ENCODE results near the gene REPS1.
"Not testable (repeated sequence)": the region's sequence is repeated elsewhere in the genome, so short reads cannot be mapped to it uniquely, and the experiment has no call there.

REPS1 gene

DNA sequence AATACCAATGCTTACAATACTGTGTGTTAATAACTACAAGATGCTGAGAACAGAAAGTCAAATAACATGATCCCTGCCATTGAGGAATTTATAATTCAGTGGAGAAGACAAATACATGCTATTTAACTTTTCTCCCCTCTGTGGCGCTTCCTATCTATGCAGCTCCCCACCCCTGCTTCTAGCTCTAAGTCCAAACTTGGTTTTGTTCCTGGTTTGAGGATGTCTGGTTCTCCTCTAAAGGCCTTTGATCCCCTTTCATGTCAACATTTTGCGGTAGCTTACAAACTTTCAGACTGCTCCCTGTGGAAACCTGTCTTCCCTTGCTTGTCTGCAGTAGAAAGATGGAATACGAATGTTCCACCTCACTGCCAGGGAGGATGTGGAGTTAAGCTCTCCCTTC lies 18.4 kb upstream of the REPS1 start:
- DNase-seq (ENCODE audit: low spot score), result peak; percentile 23

DNA sequence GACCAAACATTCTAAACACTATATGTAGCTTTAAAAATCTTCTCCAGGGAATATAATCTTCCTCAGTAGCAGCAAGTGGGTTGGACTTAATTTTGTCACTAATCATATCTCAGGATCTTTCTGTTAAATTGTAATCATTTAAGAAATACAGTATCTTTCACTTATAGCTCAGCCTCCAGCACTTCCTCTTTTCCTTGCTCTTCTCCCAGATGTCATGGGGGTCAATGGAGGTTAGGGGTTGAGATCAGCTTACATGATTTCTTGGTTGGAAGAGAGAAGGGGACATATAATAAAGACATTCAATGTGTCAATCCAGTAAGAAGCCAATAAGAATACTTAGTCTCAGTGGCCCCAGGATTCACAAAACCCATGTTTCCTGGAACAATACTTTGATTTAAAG lies 15.7 kb upstream of the REPS1 start:
- DNase-seq (ENCODE audit: low spot score), result no peak

DNA sequence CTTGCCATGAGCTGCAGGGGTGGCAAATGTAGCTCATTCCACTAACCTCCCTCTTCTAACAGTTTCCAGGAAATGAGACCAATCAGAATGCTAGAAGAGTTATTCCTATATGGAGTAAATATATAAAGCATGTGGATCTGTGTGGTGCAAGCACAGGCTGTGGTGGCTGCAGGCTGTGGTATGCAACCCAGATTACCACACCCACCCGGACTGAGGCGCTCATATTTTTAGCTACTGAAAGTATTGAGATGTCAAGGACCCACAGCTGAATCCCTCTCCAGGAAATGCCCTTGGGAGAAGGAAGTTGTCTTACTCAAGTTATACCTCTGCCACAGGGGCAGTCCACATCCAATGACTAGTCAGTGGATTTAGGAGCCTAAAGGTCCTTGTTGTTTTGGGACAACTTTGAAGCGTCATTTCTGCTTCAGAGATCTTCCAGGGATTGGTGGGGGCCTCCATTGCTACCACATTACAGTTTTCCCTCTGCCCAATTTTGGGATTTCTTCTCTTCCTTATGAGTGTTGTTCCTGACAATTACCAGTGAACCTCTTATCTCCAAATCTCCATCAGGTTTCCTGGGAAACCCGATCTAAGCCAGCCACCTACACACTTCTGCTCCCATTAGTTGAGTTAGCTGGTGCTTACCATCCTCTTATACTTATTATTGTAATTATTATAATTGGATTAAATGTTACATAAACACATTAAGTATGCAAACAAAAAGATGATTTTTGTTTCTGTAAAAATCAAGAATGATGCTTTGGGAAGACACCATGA lies 12.1 kb upstream of the REPS1 start:
- no peak for DNase-seq (ENCODE audit: low spot score)

DNA sequence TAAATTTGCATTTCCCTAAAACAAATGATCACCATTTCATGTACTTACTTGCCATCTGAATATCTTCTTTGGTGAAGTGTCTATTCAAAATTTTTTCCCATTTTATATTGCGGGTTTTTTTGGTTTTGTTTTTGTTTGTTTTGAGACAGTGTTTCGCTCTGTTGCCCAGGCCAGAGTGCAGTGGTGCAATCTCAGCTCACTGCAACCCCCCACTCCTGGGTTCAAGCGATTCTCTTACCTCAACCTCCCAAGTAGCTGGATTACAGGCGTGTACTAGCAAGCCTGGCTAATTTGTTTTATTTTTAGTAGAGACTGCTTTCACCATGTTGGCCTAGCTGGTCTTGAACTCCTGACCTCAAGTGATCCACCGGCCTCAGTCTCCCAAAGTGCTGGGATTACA lies 9.1 kb upstream of the REPS1 start:
- no peak for DNase-seq (ENCODE audit: low spot score)

DNA sequence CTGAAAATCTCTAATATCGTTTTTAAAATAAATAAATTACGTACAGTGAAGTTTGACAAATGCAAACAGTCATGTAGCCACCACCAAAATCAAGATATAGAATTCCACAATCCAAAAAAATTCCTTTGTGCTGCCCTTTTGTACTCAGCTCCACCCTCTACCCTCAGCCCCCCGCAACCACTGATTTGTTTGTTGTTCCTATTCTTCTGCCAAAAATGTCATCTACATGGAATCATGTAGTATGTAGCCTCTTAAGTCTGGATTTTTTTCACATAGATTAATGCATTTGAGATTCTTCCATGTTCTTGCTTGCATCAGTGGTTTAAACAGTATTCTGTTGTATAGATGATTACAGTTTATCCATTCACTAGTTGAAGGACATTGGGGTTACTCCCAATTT lies 8.5 kb upstream of the REPS1 start:
- DNase-seq (ENCODE audit: low spot score), result no peak

DNA sequence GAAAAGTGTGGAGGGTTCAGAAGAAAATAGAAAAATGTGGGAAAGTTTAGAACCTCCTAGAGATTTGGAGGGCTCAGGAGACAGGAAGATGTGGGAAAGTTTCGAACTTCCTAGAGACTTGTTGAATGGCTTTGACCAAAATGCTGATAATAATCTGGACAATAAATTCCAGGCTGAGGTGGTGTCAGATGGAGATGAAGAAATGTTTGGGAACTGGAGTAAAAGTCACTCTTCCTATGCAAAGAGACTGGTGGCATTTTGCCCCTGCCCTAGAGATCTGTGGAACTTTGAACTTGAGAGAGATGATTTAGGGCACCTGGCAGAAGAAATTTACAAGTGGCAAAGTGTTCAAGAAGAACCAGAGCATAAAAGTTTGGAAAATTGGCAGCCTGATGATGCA lies 5.4 kb upstream of the REPS1 start:
- not testable (repeated sequence) for DNase-seq (ENCODE audit: low spot score)

DNA sequence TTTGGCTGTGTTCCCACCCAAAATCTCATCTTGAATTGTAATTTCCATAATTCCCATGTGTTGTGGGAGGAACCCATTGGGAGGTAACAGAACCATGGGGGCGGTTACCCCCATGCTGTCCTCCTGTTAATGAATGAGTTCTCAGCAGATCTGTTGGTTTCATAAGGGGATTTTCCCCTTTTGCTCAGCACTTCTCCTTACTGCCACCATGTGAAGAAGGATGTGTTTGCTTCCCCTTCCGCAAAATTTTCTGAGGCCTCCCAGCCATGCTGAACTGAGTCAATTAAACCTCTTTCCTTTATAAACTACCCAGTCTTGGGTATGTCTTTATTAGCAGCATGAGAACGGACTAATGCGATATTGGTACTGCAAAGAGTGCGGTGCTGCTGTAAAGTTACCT lies 4.9 kb upstream of the REPS1 start:
- DNase-seq (ENCODE audit: low spot score), result not testable (repeated sequence)

DNA sequence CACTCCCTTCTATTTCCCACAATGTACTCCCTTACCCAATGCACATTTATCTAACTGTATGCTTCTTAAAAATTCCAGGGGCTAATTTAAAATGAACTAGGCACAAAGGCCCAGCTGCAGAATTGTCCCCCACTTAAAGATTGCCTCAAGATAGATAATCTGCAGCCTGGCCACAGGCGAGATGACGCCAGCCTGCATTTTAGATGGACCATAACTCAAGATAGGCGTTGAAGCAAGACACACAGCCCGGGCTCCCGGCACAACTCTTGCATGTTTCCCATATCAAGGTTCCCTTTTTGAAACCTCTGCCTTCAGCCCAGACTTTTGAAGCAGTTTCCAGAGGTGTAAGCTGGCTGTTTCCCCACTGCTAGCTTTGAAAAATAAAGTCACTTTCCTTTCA lies 3.2 kb upstream of the REPS1 start:
- DNase-seq (ENCODE audit: low spot score), result no peak

DNA sequence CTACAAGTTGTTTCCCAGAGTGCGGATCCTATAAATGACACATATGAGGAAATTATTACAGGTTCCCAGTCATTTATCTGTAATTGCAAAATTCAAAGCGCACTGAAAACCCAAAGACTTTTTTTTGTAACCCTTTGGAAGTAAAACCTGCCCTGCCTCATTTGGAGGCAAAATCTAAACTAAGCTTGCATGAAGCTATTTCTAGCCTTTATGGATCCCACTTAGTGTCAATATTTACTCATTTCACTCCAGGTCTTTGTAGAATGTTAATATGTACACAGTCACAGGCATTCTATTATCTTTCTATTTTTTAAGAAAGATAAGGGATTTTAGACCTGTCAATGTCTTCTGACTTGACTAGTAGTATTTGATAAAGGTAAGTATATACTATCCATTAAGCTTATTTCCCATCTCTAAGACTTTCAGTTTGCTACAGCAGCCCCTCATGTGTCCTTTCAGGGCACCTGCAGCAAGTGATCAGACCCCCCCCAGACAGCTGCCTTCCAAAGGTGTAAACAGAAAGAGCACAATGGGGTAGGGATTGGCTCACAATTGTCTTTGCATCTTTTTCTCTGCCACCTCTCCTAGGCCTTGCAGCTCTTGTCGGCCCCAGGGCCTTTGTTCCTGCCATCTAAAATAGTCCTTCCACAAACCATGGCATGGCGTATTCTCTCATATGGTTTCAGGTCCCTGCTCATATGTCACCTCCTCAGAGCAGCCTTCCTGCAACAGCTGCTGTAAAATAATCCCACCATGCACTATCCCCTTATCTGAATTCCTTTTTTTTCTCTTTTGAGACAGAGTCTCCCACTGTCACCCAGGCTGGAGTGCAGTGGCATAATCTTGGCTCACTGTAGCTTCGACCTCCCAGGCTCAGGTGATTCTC lies 1.3 kb upstream of the REPS1 start:
- DNase-seq (ENCODE audit: low spot score), result no peak

DNA sequence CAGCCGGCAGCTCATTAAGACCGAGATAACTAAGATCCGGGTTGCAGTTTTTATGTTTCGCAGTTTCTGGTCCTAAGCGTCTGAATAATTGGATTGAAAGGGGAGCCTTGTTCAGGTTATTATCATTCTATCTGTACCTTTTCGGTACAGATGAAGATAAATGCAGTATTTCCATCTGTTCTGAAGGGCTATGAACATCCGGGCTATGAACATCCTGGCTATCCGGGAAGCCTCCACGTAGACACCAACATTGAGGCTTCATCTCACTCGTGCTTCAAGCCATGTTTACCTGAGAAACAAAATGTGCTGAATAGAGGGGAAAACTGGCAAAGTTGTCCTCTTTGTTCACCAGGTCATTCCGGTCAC lies 399 bp upstream of the REPS1 start:
- DNase-seq (ENCODE audit: low spot score), result no peak

DNA sequence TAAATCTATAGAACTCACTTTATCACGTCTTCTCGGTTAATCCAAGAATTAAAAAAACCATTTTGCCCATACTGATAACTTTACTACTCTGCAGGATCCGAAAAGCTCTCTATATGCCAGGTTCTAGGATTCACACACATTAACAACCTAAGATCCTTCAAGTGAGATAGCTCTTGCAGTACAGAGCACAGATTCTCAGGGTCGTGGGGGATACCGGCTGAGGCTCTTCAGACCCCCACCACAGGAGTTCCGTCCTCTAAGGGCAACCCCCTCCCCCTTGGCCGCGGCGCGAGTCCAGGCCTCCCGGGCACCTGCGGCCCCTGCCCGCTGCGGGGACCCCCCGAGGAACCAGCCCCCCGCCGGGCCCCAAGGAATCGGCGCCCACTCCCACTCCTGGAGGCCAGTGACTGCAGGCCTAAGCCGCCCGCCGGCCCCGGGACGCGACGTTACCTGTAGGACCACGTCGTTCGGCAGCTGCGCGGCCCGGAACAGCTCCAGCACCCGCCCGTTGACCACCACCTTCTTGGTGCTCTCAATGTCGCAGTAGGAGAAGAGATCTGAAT lies 892 bp downstream of the REPS1 start:
- DNase-seq (ENCODE audit: low spot score), result no peak

DNA sequence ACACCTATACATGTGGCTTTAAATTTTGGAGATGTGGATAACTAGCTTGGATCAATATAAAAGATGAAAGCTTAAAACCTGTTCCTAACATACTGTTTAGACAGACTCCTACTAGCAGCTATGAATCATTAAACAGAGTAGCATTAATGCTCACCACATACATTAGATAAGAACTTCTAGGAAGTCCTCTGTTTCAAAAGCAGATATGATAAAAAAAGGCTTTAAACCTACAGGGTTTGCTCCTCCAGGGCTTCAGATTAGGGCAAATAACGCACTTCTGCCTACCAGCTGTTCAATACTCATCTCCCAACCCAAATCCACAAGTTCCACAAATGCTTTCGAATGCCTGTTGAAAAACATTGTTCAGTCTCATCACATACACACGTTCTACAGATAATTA lies 1.5 kb downstream of the REPS1 start:
- DNase-seq (ENCODE audit: low spot score), result peak; percentile 17

DNA sequence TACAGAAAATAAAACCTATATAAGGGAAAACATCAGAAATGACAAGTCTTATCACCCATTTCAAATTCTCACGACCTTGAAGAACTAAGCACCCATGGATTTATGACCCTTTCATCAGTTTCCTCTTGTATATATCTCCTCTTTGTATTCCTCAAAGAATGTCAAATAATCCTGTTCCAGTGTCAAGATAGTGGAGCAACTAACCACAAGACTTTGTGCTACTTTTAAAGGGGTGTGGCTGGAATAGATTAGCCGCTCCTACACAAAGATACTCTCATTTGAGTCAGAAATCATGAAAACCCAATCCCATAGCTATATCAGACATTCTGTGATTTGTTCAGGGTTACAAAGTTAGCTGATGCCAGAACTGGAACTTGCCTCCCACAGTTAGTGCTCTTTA lies 6.6 kb downstream of the REPS1 start:
- no peak for DNase-seq (ENCODE audit: low spot score)

DNA sequence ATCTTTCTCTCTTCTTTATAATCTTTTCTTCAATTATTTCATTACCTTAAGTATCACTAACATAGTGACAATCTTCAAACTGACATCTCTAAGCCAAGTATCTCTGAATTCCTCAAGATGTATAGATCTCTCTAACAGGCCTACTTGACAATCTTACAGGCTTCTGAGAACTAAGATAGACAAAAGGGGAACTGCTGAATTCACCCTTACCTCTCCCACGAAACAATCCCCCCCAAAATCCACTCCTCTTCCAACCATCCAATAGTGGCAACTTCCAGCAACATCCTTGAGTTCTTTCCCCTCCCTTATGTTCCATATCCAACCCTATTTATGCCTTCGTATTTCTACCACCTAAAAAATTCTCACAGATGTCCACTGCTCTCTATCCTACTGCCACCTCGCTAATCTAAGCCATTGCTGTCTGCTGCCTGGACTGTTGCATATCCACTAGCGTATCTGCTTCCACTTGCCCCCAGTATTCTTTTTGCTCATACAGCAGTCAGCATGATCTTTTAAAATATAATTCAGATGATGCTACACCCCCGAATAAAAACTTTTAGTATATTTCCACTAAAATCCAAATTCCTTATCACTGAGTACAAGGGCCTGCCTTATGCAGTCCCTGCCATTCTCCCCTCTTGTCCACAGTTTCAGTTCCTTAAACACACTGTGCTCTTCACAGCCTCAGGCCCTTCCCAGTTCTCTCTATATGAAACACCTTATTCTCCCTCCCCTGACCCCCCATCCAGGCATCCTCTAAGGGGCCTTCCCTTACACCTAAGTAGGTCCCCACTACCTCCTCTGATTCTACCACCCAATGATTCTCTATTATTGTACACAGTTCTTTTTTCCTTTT lies 8.0 kb downstream of the REPS1 start:
- no peak for DNase-seq (ENCODE audit: low spot score)

DNA sequence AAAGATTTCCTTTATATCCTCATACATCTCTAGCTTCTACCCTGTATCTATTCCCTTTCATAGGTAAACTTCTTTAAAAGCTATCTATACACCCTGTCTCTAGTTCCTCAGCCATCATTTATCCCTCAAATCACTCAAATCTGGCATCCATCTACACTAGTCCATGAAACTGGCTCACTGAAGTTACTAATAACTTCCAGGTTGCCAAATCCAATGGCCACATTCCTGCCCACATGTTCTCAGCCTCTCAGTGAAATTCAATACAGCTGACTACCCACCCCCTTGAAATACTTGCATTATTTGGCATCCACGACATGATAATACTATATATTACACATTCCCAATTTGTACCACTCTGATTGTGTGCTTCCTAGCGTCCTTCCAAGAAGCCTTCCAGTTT lies 8.7 kb downstream of the REPS1 start:
- no peak for DNase-seq (ENCODE audit: low spot score)

DNA sequence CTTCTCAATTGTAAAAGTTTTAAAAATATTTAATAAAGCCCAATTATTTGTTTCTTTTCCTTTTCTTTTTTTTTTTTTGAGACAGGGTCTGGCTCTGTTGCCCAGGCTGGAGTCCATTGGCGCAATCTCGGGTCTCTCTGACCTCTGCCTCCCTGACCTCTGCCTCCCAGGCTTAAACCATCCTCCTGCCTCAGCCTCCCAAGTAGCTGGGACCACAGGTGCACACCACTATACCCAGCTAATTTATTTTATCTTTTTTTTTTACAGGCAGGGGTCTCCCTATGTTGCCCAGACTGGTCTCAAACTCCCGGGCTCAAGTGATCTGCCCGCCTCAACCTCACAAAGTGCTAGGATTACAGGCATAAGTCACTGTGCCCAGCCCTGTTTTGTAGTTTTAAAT lies 9.8 kb downstream of the REPS1 start:
- no peak for DNase-seq (ENCODE audit: low spot score)

DNA sequence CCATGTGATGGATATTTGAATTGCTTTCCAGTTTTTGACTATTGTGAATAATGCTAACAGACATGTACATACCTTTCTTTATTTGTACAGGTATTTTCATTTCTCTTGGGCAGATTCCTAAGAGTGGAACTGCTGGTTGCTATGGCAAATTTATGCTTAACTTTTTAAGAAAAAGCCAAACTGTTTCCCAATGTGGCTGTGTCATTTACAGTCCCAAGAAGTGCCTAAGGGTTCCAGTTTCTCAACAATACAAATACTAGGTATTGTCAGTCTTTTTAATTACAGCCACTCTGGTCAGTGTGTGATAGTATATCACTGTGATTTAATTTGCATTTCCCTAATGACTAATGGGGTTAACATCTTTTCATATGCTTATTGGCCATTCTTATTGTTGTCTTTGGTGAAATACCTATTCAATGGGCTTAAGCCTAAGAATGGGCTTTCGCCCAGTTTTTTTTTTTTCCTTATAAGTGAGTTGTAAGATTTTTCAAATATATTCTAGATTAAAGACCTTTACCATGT lies 10.3 kb downstream of the REPS1 start:
- no peak for DNase-seq (ENCODE audit: low spot score)

DNA sequence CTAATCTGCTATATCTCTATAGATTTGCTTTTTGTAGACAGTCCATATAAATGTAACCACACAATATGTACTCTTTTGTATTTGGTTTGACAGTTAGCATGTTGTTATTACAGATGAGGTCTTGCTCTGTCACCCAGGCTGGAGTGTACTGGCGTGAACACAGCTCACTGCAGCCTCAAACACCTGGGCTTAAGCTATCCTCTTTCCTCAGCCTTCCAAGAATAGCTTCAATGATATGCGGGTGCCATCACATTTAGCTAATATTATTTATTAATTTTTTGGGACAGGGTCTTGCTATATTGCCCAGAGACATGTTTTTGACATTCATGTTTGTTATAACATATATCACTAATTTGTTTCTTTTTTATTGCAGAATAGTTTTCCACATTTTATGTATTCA lies 10.8 kb downstream of the REPS1 start:
- DNase-seq (ENCODE audit: low spot score), result no peak

DNA sequence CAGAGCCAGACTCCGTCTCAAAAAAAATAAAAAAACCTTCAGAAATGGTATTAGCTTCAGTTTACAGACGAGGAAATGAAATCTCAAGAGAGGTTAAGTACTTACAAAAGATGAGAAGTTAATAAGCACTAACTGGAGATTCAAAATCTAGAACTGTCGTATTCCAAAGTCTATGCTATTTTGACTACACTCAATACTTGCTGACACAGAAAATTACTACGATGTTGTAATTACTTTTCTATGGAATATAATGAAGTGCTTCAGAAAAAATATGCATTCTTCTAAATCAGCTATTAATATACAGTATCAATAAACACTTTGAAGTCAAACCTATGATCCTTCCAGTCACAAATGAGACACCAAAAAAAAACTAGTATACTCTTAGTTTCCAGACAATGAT lies 12.2 kb downstream of the REPS1 start:
- no peak for DNase-seq (ENCODE audit: low spot score)

DNA sequence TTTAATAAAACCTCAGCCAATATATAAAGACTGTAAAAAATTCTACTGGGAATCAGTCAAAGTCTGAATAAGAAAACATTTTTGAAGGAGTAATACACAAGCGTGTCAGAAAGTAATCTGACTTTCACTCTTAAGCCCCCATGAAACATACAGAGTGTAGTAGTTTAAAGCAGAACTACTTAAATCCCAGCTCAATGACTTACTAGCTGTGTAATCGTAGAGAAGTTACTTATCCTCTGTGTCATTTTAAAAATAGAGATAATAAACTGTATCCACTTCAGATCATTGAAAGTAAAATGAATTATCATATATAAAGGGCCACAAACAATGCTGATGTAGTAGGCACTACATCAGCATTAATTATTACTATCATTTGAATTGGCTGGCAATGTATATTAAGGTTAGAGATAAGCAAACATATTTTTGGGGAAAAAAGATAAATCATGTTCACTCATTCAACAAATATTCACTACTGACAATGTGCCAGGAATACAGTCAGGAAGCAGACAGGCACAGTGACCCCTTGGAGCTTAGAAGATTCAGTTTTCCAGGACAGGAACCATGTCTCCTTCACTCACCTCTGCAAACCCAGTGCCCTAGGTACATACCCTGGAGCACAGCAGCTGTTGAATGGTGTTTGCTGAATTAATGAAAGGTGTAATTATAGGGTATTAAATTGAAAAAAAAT lies 14.4 kb downstream of the REPS1 start:
- peak; percentile 57 for DNase-seq (ENCODE audit: low spot score)

DNA sequence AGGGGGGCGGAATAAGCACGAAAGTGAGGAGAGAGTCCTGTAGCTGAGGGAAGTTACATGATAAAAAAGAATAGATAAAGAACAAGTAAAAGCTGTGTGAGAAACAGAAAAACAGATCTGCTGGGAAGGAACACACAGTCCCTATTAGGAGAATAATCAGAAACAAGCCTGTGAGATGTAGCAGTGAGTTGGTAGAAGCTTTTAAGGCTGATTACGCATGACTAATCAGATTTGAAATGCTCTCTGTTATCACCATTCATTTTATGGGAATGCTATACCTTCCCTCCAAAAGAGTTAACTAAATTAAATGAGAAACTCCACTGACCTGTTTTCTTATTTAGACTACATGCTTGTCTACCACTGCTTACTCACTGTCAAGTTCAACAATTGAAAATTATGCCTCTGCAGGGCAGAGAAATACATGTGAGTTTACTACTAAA lies 15.8 kb downstream of the REPS1 start:
- peak; percentile 12 for DNase-seq (ENCODE audit: low spot score)

All from kidney tubule cell (primary cell).